Caco-2 (cell line): ENCODE results near the gene ACAA2. TPM values are rescaled to one million over a fixed set of nuclear protein-coding genes. Genes with fewer than 3 reads are reported as not detected.

Experiments
- BruUV-seq: library from RNA; stranded (reverse); fragments of 400-500 nt; replicated peaks from 2 replicates; lab custom pipeline; 2021; lab: Mats Ljungman, UMichigan
- CTCF ChIA-PET: fragments of 300-600 bp; sonication (Branson Sonifier 250); formaldehyde crosslinking; loops from one replicate; lab custom pipeline; 2022; ENCODE audit warnings: antibody characterized with exemption; lab: Charles Lee
- POLR2A ChIA-PET: fragments of 300-600 bp; sonication (Branson Sonifier 250); formaldehyde crosslinking; loops from one replicate; lab custom pipeline; 2022; ENCODE audit warnings: antibody characterized with exemption; lab: Charles Lee
- DNase-seq, 2 experiments: peaks; one replicate each; pipeline versions ENCODE4 v3.0.0 to v3.0.0-alpha.2; 2020 to 2022
- H3K27me3 ChIP-seq: replicated peaks from 2 replicates; pipeline ENCODE4 v1.6.0; 2011; ENCODE audit warnings: low read length; ENCODE audit not compliant: control insufficient read depth, insufficient read depth
- H3K36me3 ChIP-seq: 2 replicates; pipeline ENCODE4 v1.5.1; 2011; ENCODE audit warnings: low read length; ENCODE audit not compliant: control insufficient read depth, insufficient read depth
- H3K4me1 ChIP-seq: fragments of 250-450 bp; sonication (Bioruptor Pico); 2 replicates; pipeline ENCODE4 v1.5.1; 2020; ENCODE audit warnings: mild to moderate bottlenecking
- H3K4me3 ChIP-seq: 2 replicates; pipeline ENCODE4 v1.5.1; 2011; ENCODE audit warnings: low read depth, mild to moderate bottlenecking, control low read depth, low read length
- H3K9me3 ChIP-seq: fragments of 250-450 bp; sonication (Bioruptor Pico); 2 replicates; pipeline ENCODE4 v1.5.1; 2020; ENCODE audit warnings: mild to moderate bottlenecking, moderate library complexity
- H3K27ac Mint-ChIP-seq: one replicate; pipeline ENCODE4 v1.8.0; 2022; ENCODE audit warnings: mixed read lengths; ENCODE audit not compliant: unreplicated experiment
- H3K27me3 Mint-ChIP-seq: one replicate; pipeline ENCODE4 v1.8.0; 2022; ENCODE audit warnings: mixed read lengths; ENCODE audit not compliant: insufficient read depth, unreplicated experiment
- H3K36me3 Mint-ChIP-seq: one replicate; pipeline ENCODE4 v1.8.0; 2022; ENCODE audit warnings: mild to moderate bottlenecking, mixed read lengths; ENCODE audit not compliant: insufficient read depth, unreplicated experiment
- H3K4me1 Mint-ChIP-seq: one replicate; pipeline ENCODE4 v1.8.0; 2022; ENCODE audit warnings: low read depth, mixed read lengths; ENCODE audit not compliant: unreplicated experiment
- H3K4me3 Mint-ChIP-seq: one replicate; pipeline ENCODE4 v1.8.0; 2022; ENCODE audit warnings: mild to moderate bottlenecking, moderate library complexity, mixed read lengths; ENCODE audit not compliant: unreplicated experiment
- H3K9me3 Mint-ChIP-seq: one replicate; pipeline ENCODE4 v1.8.0; 2022; ENCODE audit warnings: mixed read lengths; ENCODE audit not compliant: unreplicated experiment
- CTCF ChIP-seq, 2 experiments: fragments of 200-600 bp in 1 of 2; IDR thresholded peaks; 1 replicate in 1 of 2; 2 replicates in 1 of 2; pipeline versions ENCODE4 v1.5.1 to v1.8.0; 2011 to 2022; ENCODE audit warnings: antibody characterized with exemption in 1 of 2, control low read depth in 1 of 2, inconsistent platforms in 1 of 2, low read depth in 1 of 2, low read length in 1 of 2, mild to moderate bottlenecking in 1 of 2, moderate library complexity in 1 of 2; ENCODE audit not compliant: insufficient read depth in 1 of 2, severe bottlenecking in 1 of 2, unreplicated experiment in 1 of 2
- intact Hi-C: fragments of 100-400 bp; cut with micrococcal nuclease; formaldehyde crosslinking; loops from one replicate; pipeline ENCODE4 v1.10.0; 2022; ENCODE audit not compliant: unreplicated experiment
- total RNA-seq: library from RNA; stranded (reverse); gene quantifications from 2 replicates; pipeline ENCODE4 v1.2.3, GENCODE V29; 2022

Gene ACAA2
- total RNA-seq, 1 experiment from 2014 or later = 207 TPM

GRCh38 chr18:49753643-49754042 lies 59.7 kb downstream of the ACAA2 start:
- POLR2A ChIA-PET = no interaction called here
- CTCF ChIA-PET = no interaction called here
- H3K9me3 Mint-ChIP-seq = peaks cover 8% of the 10 kb centered on the region

GRCh38 chr18:49752095-49752457 lies 61.3 kb downstream of the ACAA2 start:
- intact Hi-C loops = no loop called here
- Mint-ChIP-seq H3K27ac (no peak overlapping the region), H3K9me3 (no peaks in the 10 kb centered on the region), H3K27me3 (no peaks in the 10 kb centered on the region), H3K36me3 (no peaks in the 10 kb centered on the region), H3K4me1 (no peaks in the 10 kb centered on the region), H3K4me3 (no peak overlapping the region)
- POLR2A ChIA-PET = no interaction called here
- no TSS peak for BruUV-seq
- no peak for DNase-seq
- no peaks in the 10 kb centered on the region for H3K36me3 ChIP-seq
- H3K4me1 ChIP-seq = no peaks in the 10 kb centered on the region
- no peaks in the 10 kb centered on the region for H3K27me3 ChIP-seq
- no peaks in the 10 kb centered on the region for H3K9me3 ChIP-seq
- no peak for TF ChIP-seq CTCF (IDR thresholded peaks at IDR 0.05; ENCODE audit: insufficient read depth in 1 of 2, low read depth in 1 of 2, low read length in 1 of 2, severe bottlenecking in 1 of 2, unreplicated experiment in 1 of 2)
- H3K4me3 ChIP-seq = no peak overlapping the region
- CTCF ChIA-PET = no interaction called here

More at GRCh38 chr18:49753643-49754042, 59.7 kb downstream of the ACAA2 start:
- Mint-ChIP-seq H3K27me3 (no peaks in the 10 kb centered on the region), H3K36me3 (no peaks in the 10 kb centered on the region), H3K27ac (no peak overlapping the region), H3K4me1 (no peaks in the 10 kb centered on the region), H3K4me3 (no peak overlapping the region)
- no peak for TF ChIP-seq CTCF (IDR thresholded peaks at IDR 0.05; ENCODE audit: insufficient read depth in 1 of 2, low read depth in 1 of 2, low read length in 1 of 2, severe bottlenecking in 1 of 2, unreplicated experiment in 1 of 2)
- Histone ChIP-seq H3K4me1 (no peaks in the 10 kb centered on the region), H3K36me3 (no peaks in the 10 kb centered on the region), H3K27me3 (no peaks in the 10 kb centered on the region), H3K4me3 (no peak overlapping the region), H3K9me3 (no peaks in the 10 kb centered on the region)
- no TSS peak for BruUV-seq
- DNase-seq = no peak
- intact Hi-C loops = no loop called here

- H3K9me3 Mint-ChIP-seq = no peaks in the 10 kb centered on the region
- ChIA-PET POLR2A (no interaction called here), CTCF (no interaction called here)
- no peaks in the 10 kb centered on the region for H3K27me3 Mint-ChIP-seq
- Histone ChIP-seq H3K36me3 (no peaks in the 10 kb centered on the region), H3K9me3 (no peaks in the 10 kb centered on the region), H3K4me1 (no peaks in the 10 kb centered on the region), H3K4me3 (no peak overlapping the region), H3K27me3 (no peaks in the 10 kb centered on the region)
- no peak overlapping the region for H3K27ac Mint-ChIP-seq
- DNase-seq = no peak
- no TSS peak for BruUV-seq
- TF ChIP-seq CTCF (IDR thresholded peaks at IDR 0.05; ENCODE audit: insufficient read depth in 1 of 2, low read depth in 1 of 2, low read length in 1 of 2, severe bottlenecking in 1 of 2, unreplicated experiment in 1 of 2) = no peak
- no peaks in the 10 kb centered on the region for H3K36me3 Mint-ChIP-seq
- H3K4me3 Mint-ChIP-seq = no peak overlapping the region
- H3K4me1 Mint-ChIP-seq = no peaks in the 10 kb centered on the region
- intact Hi-C loops = no loop called here
Measured at GRCh38 chr18:49751427-49752094, 61.8 kb downstream of the ACAA2 start.
